CD4-positive, alpha-beta T cell treated with Interleukin-15 for 1 hour (primary cell): ENCODE results near the gene TMPRSS13.
"Not testable (repeated sequence)": the region's sequence is repeated elsewhere in the genome, so short reads cannot be mapped to it uniquely, and the experiment has no call there.

Experiments
- DNase-seq: peaks from one replicate; pipeline ENCODE4 v3.0.0-alpha.2; 2020

The TMPRSS13 gene

DNA sequence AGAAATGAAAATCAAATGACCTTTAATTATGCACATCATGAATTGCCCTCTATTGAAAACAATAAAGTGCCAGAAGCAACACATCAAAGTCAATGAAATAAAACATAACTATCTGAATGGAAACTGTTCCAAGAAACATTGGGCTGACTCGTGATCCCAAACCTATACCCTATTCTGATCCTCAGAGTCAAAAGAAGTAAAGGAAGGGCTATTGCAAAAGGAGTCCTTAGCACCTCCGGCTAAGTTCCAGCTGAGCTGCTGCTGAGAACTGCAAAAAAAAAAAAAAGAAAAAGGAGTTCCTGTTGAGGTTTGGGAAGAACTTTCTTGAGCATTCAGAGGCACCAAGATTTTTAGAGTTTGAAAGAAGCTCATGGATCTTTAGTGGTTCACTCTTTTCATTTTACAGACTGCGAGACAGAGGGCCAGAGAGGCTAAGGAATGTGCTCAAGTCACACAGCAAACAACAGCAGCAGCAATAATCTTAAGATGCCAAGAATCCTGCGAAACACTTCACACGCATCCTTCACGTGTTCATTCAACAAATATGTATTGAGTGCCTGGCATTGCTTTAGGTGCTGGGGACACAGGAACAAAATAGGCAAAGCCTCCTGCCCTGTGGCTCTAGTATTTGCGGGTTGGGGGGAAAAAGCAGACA is 841 bp upstream of the TMPRSS13 start:
- no peak for DNase-seq

GRCh38 chr11:117928446-117929141 is 608 bp downstream of the TMPRSS13 start:
- no peak for DNase-seq

GRCh38 chr11:117927926-117928325 is 1.3 kb downstream of the TMPRSS13 start:
- DNase-seq, result no peak

GRCh38 chr11:117926166-117926565 is 3.0 kb downstream of the TMPRSS13 start:
- not testable (repeated sequence) for DNase-seq

DNA sequence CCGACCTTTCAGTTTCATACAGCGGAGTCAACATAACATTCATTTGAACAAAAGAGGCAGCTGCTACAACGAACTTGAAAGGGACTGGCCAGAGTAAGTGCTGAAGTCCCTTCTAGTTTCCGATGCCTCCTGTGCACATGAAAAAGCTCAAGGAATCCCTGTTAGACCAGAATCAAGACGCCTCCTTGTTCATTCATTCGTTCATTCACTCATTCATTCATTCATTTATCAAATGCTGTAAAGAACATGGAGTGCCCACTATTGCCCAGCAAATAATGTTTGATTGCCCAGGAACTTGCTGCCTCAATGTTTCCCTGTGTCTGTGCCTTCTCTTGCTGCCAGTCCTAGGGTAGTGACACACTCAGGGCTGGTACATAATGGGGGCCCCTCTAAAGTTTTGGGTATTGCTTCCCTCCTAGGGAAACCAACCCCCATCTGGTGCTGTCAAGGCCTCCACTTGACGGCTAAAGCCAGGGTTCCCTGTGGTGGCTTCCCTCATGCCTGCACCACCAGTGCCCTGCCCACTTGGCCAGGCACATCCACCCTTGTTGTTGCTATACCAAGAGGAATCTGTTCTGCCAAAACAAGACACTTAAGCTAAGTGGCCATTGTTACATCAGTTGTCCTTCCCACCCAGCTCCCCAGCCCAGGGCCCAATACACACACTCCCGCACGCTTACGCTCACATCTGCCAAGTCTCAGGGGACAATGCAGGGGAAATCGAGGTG is 3.8 kb downstream of the TMPRSS13 start:
- no peak for DNase-seq

DNA sequence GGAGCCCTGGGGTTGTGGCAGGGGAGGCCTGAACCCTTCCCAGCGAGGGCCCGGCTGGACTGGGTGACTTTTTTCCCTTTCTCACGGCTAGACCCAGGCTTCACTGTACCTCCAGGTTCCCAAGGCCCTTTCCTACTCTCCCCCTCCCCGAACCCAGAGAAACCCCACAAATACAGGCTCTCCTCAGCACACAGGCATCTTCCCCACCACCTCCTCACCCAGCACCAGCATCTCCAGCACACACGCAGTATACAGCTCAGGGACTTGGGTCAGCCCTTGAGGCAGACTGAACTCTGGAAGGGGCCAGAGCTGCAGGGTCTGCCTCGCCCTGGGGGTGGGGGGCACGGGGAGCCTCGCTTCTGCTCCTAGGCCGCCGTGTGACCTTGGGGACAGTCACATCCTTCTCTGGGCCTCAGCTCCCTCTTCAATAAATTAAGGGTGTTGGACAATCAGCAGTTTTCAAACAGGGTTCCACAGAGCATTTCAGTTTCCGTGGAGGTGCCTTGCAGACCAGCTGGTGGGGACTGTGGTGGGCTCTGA is 4.5 kb downstream of the TMPRSS13 start:
- DNase-seq, result no peak

DNA sequence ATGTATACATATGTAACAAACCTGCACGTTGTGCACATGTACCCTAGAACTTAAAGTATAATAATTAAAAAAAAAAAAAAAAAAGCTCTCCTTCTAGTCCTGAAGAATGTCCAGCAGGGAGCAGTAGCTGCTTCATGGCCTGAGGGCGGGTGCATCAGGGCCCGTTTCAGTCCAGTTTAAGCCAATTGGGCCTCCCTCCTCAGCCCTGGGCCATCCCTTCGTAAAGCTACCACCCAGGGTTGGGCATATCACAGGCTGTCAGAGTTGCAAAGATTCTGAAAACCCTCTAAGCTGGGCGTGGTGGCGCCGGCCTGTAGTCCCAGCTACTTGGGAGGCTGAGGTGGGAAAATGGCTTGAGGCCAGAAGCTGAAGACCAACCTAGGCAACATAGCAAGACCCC is 5.4 kb downstream of the TMPRSS13 start:
- DNase-seq, result no peak

DNA sequence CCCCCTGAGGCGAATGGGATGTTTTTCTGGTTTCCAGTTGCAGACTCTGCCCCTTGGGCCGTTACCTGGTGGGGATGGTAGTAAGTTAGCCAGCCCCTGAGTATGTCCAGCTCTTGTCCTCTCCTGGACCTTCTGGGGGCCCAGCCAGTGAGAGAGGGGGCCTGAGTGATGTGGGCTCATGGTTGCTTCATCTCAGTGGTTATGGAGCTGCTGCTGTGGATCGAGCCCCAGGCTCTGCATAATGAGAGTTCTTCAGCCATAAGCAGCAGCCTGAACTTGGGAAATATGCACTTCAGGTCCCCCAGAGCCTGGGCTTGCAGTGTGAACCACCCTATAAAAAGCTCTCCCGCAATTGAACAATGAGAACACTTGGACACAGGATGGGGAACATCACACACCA is 5.9 kb downstream of the TMPRSS13 start:
- no peak for DNase-seq

DNA sequence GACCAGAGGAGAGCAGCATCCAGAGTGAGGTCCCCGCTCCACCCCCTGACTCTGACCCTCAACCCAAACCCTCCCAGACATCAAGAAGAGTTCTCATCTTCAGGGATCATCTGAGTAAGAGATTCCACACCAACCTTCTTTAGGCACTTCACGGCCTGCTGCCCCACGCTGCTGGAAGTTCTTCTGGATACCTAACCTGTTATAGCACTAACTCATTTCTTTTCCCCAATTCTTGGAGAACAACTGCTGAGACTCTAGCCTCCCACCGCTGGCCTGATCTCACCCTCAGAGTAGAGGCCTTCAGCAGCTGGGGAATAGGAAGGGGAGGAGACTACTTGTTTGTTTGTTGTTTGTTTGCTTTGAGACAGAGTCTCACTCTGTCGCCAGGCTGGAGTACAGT is 7.3 kb downstream of the TMPRSS13 start:
- DNase-seq, result no peak

GRCh38 chr11:117921456-117921855 is 7.7 kb downstream of the TMPRSS13 start:
- DNase-seq, result no peak

DNA sequence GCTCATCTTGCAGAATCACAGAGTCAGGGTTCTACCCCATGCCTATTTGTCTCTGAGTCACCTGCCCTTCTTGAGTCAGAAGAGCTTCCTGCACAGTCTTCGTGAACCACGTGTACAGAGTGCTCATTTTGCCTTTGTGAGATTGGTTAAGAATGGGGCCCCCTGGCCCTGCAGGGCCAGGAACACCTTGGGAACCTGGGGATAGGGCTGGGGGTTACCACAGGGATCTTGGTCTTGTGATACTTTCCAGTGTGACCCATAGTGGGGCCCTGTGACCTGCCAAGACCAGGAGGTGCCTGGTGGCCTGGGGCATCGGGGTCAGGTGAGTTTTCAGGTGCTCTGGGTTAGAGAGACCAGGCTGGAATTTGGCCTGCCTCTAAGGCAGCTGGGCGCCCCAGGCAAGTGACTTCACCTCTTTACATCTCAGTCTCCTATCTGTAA is 9.4 kb downstream of the TMPRSS13 start:
- no peak for DNase-seq

GRCh38 chr11:117919341-117919740 is 9.9 kb downstream of the TMPRSS13 start:
- no peak for DNase-seq

DNA sequence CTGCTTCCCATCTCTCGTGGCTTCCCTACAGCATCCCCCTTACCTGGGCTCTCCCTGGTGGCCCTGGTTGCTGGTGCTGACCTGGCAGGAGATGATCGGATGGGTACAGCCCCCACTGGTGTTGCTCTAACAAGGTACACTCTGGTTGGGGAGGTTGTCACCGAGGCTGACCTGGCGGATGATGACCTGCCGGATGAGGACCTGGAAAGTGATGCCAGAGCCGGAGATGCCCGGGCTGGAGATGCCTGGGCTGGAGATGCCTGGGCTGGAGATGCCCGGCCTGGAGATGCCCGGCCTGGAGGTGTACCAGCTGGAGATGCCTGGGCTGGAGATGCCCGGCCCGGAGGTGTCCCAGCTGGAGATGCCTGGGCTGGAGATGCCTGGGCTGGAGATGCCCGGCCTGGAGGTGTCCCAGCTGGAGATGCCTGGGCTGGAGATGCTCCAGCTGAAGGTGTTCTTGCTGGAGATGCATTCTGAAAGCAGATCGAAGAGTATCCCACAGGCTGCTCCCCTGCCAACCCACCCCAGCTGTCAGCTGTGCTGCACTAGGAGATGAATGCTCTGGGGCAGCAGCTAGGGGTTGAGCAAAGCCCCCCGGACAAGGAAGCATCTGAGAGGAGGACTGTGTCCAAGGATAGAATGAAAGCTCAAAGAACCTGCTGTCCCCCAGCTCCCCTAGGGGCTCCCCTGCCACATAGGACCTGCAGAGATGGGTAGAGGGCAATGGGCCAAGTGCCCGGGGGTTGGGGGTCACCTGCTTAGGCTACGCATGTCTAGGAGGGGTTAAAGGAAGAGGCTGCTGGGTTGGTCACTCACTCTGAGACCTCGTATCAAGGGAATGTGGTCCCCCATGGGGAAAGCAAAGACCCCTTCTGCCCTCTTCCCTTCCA is 10.6 kb downstream of the TMPRSS13 start:
- no peak for DNase-seq

GRCh38 chr11:117917591-117918151 is 11.5 kb downstream of the TMPRSS13 start:
- DNase-seq, result no peak

DNA sequence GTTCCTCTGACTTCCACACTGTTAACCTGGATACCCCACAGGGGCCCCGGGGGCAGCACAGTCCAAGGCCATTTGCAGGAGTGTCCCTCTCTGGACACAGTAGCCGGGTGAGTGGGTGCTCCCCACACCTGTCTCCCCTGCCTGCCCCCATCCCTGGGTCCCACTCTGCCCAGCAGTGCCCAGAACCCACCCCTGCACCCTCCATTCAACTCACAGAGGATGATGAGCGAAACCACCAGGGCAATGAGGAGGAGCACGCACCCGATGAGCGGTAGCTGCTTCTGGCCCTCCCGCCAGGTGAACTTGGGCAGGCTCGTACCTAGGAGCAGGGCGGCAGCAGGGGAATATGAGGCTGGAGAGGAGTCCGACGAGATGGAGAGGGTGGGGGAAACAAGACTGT is 12.2 kb downstream of the TMPRSS13 start:
- DNase-seq, result no peak

DNA sequence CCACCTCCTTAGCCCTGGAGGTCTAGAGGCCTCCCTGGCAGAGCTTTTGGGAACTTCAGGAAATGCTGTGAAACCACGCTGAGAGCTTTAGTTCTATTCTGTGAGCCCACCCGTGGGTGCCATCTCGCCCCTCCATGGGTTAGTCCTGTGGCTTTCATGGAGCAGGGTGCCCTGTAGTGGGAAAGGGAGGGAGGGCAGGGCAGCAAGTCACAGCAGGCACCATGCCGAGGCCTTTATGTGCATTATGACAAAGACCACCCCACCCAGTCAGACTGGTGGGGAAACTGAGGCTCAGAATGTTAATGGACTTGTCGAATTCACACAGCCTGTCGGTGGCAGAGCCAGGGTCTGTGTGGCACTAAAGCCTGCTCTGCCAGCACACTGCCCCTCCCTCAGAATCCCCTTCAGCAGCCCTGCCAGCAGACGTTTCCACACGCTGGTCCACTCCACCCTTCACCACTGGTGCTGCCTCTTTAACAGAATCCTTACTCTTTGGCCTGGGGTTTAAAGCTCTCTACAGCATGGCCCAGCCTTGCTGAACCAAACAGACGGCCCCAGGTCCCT is 13.4 kb downstream of the TMPRSS13 start:
- no peak for DNase-seq

DNA sequence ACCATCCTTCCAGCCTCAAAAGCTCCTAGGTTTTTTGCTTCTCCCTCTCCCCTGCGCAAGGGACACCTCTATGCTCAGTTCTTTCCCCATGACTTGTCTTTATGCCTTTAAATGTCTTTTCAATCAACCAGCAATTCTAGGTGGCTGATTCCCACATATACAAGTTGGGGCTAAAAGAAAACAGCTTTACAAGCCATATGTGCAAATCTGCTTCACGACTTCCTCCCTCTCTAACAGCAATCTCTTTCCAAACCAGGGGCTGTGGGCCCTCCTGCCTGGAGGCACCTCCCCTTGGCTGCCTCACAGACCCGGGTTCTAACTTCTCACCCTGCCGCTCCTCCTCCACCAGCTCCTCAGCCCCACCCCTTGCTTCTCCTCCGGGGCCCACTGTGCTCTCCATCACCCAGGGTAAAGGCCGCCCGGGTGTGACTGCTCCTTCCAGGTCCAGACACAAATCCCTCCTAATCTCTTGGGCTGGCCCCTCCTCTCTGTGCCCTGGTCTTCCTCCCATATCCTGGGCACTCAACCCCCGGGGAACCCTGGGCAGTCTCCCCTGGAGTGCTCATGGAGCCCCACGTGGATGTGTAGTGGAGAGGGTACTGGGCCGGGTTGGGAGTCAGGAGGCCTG is 14.1 kb downstream of the TMPRSS13 start:
- DNase-seq, result no peak

GRCh38 chr11:117914398-117914761 is 14.8 kb downstream of the TMPRSS13 start:
- DNase-seq, result no peak

- DNase-seq, result no peak
These were observed 15.3 kb downstream of the TMPRSS13 start for GRCh38 chr11:117913736-117914397.

GRCh38 chr11:117912497-117912896 is 16.7 kb downstream of the TMPRSS13 start:
- DNase-seq, result no peak

GRCh38 chr11:117911694-117912093 is 17.5 kb downstream of the TMPRSS13 start:
- DNase-seq, result no peak
